ENCODE data around the gene SLC9A9.

- TF ChIP-seq POLR2AphosphoS5 (IDR thresholded peaks at IDR 0.05): no peak
- no peak for TF ChIP-seq CTCF (IDR thresholded peaks at IDR 0.05)
Measured at GRCh38 chr3:143529798-143530197, 318.5 kb downstream of the SLC9A9 start.

Measured in prostate gland (tissue), 2 donors.